ENCODE results near the gene ANXA2.

DNA sequence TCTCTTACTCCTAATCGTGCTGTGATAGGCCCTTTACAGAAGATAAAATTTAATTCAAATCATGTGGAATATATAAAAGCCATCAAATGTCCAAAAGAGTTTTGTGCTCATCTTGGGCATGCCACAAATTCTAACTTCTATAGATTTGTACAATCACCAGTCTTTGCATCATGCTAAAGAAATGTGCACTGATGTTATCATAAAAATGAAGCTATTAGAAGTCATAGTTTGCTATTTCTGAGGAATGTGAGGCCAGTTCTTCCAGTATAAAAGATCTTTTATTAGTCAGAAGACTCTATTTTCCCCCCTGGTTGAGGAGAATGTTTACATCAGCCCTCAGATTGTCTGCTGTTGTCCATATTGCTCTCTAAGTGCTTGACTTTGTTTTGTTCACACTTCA is 2.1 kb upstream of the ANXA2 start:
- TF ChIP-seq, protein P1, sequence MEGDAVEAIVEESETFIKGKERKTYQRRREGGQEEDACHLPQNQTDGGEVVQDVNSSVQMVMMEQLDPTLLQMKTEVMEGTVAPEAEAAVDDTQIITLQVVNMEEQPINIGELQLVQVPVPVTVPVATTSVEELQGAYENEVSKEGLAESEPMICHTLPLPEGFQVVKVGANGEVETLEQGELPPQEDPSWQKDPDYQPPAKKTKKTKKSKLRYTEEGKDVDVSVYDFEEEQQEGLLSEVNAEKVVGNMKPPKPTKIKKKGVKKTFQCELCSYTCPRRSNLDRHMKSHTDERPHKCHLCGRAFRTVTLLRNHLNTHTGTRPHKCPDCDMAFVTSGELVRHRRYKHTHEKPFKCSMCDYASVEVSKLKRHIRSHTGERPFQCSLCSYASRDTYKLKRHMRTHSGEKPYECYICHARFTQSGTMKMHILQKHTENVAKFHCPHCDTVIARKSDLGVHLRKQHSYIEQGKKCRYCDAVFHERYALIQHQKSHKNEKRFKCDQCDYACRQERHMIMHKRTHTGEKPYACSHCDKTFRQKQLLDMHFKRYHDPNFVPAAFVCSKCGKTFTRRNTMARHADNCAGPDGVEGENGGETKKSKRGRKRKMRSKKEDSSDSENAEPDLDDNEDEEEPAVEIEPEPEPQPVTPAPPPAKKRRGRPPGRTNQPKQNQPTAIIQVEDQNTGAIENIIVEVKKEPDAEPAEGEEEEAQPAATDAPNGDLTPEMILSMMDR (IDR thresholded peaks at IDR 0.05): no peak
- no peak for TF ChIP-seq EZH2 (IDR thresholded peaks at IDR 0.05; ENCODE audit: borderline replicate concordance, insufficient read depth, low read depth, low read length, poor library complexity, severe bottlenecking)
